Activated T-helper 9 cell treated with anti-CD3 and anti-CD28 coated beads, Interleukin-2, amount 50 U/mL, for 16 hours (primary cell): Measurements from ENCODE around the gene ANAPC4.

Experiments
- DNase-seq: peaks from one replicate; pipeline ENCODE4 v3.0.0-alpha.2; 2020; ENCODE audit warnings: low read depth

The ANAPC4 gene

DNA sequence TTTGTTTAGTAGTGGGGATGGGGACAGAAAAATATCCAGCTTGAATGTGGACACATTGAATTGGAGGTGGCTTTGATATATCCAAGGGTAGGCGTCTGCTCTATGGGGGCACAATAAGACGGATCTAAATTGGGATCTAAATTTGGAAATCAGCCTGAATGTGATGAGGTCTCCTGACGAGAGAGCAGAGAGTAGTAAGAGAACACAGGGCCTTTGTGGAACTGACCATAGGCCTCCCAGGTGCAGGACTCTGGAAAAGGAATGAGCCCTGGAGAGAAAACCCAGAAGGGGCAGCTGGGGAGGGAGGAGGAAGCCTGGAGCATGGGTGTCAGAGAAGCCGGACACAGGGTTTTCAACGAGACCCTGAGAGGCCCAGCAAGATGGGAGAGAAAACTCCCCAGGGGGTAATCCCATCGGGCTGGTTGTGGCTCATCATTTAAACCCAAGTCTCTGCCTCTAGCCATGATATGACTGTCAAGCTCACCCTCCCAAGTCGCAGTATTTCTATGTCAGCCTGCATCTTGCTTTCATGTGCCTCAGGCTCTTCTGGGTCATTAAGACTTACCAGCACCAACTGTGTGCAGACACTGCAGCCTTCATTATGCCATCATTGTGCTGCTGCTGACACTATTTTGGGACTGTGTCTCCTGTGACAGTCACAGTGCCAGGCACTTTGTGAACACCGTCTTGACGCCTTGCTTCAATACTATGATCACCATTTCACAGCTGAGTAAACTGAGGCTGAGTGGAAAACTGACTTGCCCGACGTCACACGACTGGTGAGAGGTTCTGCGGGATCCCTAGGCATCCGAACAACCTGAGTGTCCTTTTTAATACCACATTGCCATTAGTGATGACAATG lies 57.1 kb downstream of the ANAPC4 start:
- DNase-seq: no peak

DNA sequence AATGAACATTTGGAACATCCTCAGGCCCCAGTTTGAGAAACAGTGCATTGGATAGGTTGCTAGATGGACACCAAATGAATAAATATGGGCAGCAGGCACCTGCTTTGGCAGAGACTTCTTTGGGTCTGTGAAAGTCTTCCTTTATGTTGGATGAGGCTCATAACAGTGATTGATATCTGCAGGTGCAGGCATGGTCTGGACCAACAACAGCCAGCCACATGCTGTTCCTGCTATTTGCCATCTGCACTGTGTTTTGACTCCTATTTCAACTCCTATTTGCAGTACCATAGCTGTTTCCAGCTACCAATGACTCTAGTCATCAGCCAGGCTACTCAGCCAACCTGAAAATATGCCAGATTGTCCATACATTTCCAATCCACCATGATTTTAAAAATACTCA lies 60.9 kb downstream of the ANAPC4 start:
- no peak for DNase-seq

DNA sequence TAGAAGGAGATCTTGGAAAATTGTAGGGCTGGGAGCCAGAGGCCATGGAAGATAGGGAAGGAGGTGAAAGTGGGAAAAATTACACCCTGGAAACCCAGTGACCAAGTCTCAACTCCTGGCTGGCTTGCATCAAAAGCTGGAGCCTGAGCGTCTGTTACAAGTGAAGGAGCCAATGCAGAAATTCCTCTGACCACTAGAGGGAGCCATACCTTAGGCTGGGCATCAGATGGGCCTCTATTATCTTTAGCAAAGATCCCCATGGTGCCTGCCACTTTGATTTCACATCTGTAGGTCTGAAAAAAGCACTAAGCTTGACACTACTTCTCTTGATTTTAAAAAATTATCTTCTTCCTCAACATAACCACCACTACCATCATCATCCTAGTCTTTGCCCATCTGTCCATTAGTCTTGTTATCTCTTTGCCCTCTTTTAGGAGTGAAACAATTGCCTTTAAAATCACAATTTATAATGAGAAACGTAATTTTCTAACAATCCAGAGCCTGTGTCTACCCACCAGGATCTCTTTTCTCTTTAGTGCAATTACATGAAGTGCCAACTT lies 62.9 kb downstream of the ANAPC4 start:
- no peak for DNase-seq

DNA sequence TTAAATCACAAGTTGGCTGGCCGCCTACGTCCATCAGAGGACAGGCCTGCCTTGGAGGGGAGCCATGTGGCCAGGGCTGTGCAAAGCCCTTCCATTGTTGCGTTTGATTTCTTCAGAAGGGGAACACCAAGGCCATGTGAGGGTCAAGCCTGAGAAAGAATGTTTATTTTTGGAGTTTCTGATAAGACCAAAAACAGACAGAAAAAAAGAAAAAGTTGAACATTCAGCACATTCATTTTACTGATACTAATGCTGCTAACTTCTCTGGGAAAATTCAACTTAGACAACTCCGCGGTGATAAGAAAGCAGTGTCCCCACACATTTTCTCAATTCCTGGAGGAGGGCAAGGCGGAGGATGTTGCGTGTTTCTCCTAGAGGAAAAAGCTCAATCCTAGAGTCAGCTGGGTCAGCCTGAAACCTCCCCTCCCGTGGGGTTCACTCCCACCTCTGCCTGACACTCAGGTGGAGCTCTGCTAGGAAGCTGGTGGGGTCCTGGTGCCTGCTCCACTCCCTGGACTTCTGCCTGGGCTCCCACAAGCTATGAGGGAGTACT lies 63.5 kb downstream of the ANAPC4 start:
- DNase-seq: no peak

DNA sequence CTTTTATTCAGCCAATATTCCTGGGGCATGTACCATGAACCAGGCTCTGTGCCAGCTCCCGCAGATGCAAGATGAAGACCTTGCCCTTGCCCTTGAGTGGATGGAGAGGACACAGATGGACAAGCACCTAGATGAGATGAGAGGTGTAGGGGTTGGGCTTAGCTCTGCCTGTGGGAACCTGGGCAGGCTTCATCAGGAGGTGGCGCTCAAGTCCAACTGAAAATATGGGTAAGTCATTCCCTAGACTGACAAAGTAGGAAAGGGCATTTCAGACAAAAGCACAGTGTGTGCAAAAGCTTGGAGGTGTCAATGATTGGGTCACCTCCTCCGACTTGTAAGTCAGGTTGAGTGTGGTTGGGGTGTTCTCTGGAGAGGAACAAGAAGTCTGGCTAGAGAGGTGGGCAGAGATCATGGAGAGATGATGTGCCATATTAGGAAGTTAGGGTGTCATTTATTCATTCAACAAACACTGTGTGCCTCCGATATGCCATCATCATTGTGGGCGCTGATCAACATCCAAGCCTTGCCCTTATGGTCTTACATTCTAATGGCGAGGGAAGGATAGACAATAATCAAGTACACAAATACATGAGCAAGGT lies 64.6 kb downstream of the ANAPC4 start:
- DNase-seq: no peak

DNA sequence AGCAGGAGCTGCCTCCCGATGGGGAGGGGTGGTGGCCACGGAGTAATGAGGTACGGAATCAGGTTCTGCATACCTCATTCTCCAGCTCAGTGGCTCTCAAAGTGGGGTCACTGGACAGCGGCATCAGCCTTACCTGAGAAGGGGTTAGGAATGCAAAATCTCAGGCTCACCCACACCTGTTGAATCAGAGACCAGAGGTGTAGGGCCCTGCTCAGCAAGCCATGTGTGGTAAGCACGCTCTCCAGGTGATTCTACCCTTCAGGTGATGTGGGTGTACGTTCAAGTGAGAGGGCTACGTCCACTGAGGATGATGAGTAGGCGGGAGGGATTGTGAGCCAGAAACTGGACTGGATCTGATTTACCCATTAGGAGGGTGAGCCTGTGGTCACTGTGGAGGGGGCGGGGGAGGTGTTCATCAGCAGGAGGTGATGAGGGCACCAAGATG lies 65.8 kb downstream of the ANAPC4 start:
- DNase-seq: no peak

DNA sequence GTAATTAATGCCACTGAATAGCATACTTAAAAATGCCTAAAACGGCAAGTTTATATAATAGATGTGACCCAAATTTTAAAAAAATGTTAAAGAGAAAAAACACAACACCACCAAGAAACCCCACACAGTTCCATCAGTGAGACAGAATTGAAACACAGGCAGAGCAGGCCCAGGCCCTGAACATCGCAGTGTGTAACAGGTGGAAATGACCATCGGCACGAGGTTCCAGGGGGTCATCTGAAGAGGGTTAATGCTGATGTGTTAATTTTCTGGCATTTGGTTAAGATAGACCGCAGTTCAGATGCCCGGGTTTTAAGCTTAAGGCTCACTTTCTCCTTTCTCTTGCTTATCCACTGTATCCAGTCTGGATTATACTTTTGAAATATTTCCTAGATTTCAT lies 66.8 kb downstream of the ANAPC4 start:
- DNase-seq: no peak

DNA sequence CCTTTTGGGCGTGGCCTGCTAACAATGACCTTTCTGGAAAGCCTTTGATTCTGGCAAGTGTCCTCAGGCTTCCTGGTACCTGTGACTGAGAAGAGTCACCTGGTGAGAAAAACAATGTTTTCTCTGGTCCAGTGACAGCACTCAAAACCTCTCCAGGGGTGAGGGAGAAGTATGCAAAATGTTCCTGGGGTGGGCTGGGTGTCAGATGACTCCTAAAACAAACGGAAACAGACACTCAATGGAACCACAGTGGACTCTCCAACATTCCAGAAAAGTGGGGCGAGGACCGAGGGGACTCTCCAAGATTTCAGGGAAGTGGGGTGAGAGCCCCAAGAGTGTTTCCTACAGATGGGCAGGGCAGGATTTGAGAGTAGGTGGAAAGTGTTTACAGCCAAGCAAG lies 69.5 kb downstream of the ANAPC4 start:
- DNase-seq: no peak

DNA sequence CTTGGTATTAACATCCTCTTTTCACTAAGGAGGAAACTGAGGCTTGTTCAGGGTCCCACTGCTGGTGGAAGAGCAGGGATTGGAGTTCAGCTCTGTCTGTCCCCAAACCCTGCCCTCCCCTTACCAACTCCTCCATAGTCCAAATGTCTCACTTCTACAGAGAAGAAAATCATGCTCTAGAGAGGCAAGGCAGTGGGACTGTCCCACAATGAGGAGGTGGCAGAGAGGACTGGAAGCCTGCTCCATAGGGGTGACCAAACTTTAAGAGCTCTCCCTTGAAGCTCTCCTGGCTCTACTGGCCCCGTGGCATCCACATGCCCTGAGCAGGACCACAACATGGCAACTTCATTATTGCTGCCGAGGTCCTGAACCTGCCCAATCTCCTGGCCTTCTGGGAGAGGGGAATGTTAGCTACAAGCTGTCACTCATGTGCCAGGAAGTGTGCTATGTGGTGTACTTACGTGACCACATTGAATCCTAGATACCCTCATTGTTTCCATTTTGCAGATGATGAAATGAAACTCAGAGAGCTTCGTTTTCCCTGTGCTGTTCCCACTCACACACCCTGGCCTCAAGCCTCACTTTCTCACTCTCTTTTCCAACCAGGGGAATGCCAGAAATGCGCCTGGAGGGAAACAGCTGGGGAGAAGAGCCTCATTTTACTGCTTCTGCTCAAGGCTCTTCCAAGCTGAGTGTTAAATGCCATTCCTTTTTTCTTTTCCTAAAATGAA lies 71.5 kb downstream of the ANAPC4 start:
- DNase-seq: no peak

DNA sequence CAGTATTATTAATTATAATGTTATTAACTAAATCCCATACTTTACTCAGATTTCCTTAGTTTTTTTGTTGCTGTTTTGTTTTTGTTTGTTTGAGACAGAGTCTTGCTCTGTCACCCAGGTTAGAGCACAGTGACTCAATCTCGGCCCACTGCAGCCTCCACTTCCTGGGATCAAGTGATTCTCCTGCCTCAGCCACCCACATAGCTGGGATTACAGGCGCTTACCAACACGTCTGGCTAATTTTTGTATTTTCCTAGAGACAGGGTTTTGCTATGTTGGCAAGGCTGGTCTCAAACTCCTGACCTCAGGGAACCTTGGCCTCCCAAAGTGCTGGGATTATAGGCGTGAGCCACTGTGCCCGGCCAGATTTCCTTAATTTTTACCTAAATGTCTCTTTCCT lies 72.2 kb downstream of the ANAPC4 start:
- no peak for DNase-seq

DNA sequence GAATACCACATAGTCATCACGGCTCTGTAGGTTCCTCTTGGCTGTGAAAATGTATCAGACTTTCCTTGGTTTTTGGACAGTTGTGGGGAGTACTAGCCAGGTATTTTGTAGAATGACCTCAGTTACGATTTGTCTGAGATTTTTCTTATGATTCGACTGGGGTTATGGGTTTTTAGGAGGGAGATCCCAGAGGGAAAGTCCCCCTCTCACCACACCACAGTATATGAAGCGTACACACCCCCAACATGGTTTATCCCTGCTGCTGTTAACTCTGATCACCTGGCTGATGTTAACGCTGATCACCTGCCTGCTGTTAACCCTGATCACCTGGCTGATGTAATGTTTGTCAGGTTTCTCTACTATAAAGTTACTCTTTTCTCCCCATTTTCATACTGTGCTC lies 72.6 kb downstream of the ANAPC4 start:
- DNase-seq: no peak

DNA sequence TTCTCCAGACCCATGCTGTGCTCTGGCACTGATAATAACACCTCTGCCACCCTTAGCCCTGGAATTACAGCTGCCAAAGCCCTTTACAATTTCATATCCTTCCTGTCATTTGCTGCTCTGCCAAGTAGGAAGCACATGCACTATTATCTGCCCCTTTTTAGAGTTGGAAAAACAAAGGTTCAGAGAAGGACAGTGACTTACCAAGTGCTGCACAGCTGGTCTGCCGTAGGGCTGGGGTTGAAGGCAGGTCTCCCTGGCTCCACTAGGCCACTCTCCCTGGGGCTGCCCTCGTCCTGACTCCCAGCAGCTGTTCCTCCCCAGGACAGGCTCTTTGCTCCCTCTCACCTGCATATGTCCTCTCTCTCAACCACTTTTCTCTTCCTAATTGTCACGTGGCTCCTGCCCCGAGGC lies 73.4 kb downstream of the ANAPC4 start:
- DNase-seq: no peak

DNA sequence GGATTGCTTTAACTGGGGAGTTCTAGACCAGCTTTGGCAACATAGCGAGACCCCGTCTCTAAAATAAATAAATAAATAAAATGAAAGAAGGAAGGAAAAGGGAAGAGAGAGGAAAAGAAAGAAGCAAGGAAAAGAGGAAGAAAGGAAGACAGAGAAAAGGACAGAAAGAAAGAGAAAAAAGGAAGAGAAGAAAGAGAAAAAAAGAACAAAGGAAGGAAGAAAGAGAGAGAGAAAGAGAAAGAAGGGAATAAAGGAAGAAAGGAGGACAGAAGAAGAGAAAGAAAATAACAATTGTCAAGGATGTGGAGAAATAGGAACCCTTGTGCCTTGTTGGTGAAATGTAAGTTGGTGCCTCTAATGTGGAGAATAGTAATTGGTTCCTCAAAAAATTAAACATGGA lies 74.6 kb downstream of the ANAPC4 start:
- no peak for DNase-seq

DNA sequence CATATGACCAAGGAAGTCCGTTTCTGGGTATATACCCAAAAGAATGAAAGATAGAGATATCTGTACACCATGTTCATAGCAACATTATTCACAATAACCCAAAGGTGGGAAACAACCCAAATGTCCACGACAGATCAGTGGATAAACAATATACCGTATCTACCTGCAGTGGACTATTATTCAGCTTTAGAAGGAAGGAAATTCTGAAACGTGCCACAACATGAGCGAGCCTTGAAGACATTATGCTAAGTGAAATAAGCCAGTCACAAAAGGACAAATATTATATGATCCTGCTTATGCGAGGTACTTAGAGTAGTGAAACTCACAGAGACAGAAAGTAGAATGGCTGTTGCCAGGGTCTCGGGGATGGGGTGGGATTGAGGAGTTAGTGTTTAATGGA lies 75.0 kb downstream of the ANAPC4 start:
- no peak for DNase-seq

DNA sequence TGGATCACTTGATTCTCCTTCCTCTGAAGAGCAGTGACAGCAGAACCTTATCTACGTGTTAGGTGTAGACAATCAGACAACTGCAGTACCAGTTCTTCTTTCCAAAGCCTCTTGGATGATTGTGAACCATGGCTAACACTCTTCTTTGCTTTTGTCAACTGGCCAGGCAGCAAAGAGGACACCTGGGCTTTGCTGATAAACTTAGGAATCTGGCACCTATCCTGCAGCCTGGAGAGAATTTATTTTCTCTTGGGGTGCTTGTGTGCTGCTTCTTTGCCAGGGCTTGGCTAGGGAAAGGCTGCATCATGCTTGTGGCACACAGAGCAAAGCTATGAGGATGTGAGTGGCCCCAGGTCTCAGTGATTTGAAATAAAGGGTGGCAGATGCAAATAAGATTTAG lies 77.4 kb downstream of the ANAPC4 start:
- no peak for DNase-seq

DNA sequence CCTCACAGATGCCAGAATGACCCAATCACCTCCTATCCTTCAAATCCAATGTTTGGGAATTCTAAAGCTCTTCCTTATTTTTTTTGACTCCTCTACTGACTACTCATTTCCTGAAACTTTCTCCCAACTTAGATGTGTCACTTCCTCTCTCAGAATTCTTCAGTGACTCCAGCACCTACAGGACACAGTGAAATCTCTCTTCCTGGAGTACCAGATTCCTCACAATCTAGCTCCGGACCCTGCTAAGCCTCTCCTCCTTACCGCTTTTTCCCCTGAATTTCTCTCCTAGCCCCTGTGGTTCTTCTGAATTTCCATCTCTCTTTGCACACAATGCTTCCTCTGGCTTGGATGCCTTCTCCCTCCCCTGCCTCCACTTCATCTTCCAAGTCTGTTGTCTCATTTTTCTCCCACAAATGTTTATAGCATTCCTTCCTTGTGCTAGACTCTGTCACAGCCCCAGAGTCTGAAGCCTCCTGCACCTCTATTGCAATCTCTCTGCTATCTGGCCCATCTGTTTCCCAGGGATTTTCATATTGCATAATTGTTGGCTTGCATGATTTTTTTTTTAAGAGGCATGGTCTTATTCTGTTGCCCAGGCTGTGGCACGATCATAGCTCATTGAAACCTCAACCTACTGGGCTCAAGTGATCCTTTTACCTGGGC lies 80.1 kb downstream of the ANAPC4 start:
- no peak for DNase-seq

DNA sequence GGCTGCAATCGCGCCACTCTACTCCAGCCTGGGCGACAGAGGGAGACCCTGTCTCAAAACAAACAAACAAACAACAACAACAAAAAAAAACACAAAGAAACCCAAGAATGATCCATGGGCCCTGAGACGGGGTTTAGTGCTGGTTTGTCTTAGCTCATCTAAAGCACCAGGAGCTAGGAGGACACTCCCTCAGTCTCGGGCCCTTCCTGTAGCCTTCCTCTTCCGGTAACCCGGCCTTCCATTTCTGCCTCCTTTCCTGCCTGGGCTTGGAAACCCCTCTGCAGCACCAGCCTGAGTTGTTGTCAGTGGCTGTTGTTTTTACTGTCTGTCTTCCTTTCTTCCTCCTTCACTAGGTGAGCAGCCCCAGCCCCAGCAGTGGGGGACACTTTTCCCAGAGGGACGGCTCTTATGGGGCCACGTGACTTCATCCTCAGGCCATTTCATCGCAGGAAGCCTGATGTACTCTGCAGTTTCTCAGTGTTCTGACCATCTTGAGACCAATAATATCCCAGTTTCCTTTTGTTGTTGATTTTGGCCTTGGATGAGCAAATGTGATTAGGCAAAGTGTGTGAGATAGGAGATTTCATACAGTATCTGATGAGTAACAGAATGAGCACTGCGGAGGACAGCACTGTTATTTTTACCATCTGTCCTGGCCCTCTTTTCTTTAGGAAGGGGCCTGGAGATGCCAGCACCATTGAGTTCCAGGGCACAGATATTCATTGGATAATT lies 90.1 kb downstream of the ANAPC4 start:
- no peak for DNase-seq

DNA sequence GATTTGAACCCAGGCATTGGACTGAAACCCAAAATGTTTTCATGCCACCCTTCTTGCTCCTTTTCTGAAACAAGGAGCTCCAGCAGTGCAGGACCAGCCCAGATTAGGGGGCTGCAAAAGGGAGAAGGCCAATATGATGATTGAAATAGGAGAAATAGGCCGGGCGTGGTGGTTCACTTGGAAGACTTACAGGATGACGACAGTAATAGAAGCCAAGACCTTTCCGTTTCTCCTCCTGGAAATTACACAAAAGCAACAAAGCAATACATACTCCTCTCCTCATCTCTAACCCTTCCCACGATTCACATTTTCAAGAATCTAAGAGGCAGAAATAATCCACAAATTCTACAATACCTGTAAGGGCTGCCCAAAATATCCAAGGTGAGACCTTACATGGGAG lies 90.8 kb downstream of the ANAPC4 start:
- no peak for DNase-seq
